NT2/D1 (cell line): ENCODE results near the gene PODXL.

Experiments
- DNase-seq: peaks from one replicate; pipeline ENCODE4 v3.0.0-alpha.2; 2011; ENCODE audit warnings: low read depth, low spot score
- H3K27me3 ChIP-seq: 2 replicates; pipeline ENCODE4 v1.6.0; 2011; ENCODE audit warnings: mild to moderate bottlenecking; ENCODE audit not compliant: insufficient read length, insufficient read depth
- H3K36me3 ChIP-seq: 2 replicates; pipeline ENCODE4 v1.6.1; 2011; ENCODE audit warnings: mild to moderate bottlenecking, low read length, mixed read lengths; ENCODE audit not compliant: insufficient read depth, insufficient read length
- H3K4me1 ChIP-seq: 2 replicates; pipeline ENCODE4 v1.5.1; 2011; ENCODE audit not compliant: insufficient read depth, insufficient read length
- H3K4me3 ChIP-seq: 2 replicates; pipeline ENCODE4 v1.5.1; 2011; ENCODE audit warnings: low read depth; ENCODE audit not compliant: insufficient read length
- H3K9ac ChIP-seq: 2 replicates; pipeline ENCODE4 v1.6.0; 2011; ENCODE audit warnings: low read depth; ENCODE audit not compliant: insufficient read length
- H3K9me3 ChIP-seq: 2 replicates; pipeline ENCODE4 v1.5.1; 2011; ENCODE audit warnings: mild to moderate bottlenecking, low read length; ENCODE audit not compliant: insufficient read depth
- SUZ12 ChIP-seq: IDR thresholded peaks from 2 replicates; pipeline ENCODE4 v1.6.1; 2011; ENCODE audit not compliant: insufficient read length, insufficient read depth; ENCODE audit errors: extremely low read depth
- YY1 ChIP-seq: IDR thresholded peaks from 2 replicates; pipeline ENCODE4 v1.6.1; 2011; ENCODE audit not compliant: insufficient read length, insufficient read depth
- ZNF274 ChIP-seq: IDR thresholded peaks from 2 replicates; pipeline ENCODE4 v1.6.1; 2011; ENCODE audit warnings: mild to moderate bottlenecking, low read depth, low read length

PODXL gene

GRCh38 chr7:131487217-131487616 is 69.2 kb downstream of the PODXL start:
- no peak for DNase-seq
- no peak overlapping the region for H3K4me3 ChIP-seq
- no peaks in the 10 kb centered on the region for H3K27me3 ChIP-seq
- H3K9me3 ChIP-seq, result no peaks in the 10 kb centered on the region
- H3K36me3 ChIP-seq, result peaks cover 8% of the 10 kb centered on the region
- no peaks in the 10 kb centered on the region for H3K4me1 ChIP-seq
- H3K9ac ChIP-seq, result no peak overlapping the region
- no peak for TF ChIP-seq YY1
- TF ChIP-seq ZNF274, result no peak
- TF ChIP-seq SUZ12, result no peak

GRCh38 chr7:131486346-131486745 is 70.1 kb downstream of the PODXL start:
- Histone ChIP-seq H3K9me3 (no peaks in the 10 kb centered on the region), H3K4me3 (no peak overlapping the region), H3K9ac (no peak overlapping the region), H3K4me1 (no peaks in the 10 kb centered on the region), H3K36me3 (peaks cover 8% of the 10 kb centered on the region), H3K27me3 (no peaks in the 10 kb centered on the region)
- no peak for DNase-seq
- no peak for TF ChIP-seq ZNF274
- no peak for TF ChIP-seq SUZ12

- H3K4me3 ChIP-seq, result no peak overlapping the region
- H3K36me3 ChIP-seq, result peaks cover 5% of the 10 kb centered on the region
- H3K27me3 ChIP-seq, result no peaks in the 10 kb centered on the region
- H3K9ac ChIP-seq, result no peak overlapping the region
- no peak for DNase-seq
- no peak for TF ChIP-seq SUZ12
- no peak for TF ChIP-seq ZNF274
- no peak for TF ChIP-seq YY1
- H3K4me1 ChIP-seq, result no peaks in the 10 kb centered on the region
- H3K9me3 ChIP-seq, result no peaks in the 10 kb centered on the region
Measured at GRCh38 chr7:131483586-131483985, 72.8 kb downstream of the PODXL start.

- Histone ChIP-seq H3K36me3 (peaks cover 5% of the 10 kb centered on the region), H3K4me3 (no peak overlapping the region), H3K9me3 (no peaks in the 10 kb centered on the region), H3K4me1 (no peaks in the 10 kb centered on the region), H3K9ac (no peak overlapping the region), H3K27me3 (no peaks in the 10 kb centered on the region)
- TF ChIP-seq ZNF274 (no peak), SUZ12 (no peak)
- no peak for DNase-seq
Measured at GRCh38 chr7:131482800-131483199, 73.6 kb downstream of the PODXL start.

- H3K9ac ChIP-seq, result no peak overlapping the region
- H3K4me1 ChIP-seq, result no peaks in the 10 kb centered on the region
- no peak overlapping the region for H3K4me3 ChIP-seq
- no peak for DNase-seq
- H3K36me3 ChIP-seq, result peaks cover 5% of the 10 kb centered on the region
- H3K9me3 ChIP-seq, result no peaks in the 10 kb centered on the region
- TF ChIP-seq YY1, result no peak
- no peak for TF ChIP-seq SUZ12
- no peak for TF ChIP-seq ZNF274
- no peaks in the 10 kb centered on the region for H3K27me3 ChIP-seq
Measured at GRCh38 chr7:131480384-131481315, 75.8 kb downstream of the PODXL start.

- no peak overlapping the region for H3K9ac ChIP-seq
- no peak for DNase-seq
- no peaks in the 10 kb centered on the region for H3K4me1 ChIP-seq
- no peak overlapping the region for H3K4me3 ChIP-seq
- no peaks in the 10 kb centered on the region for H3K9me3 ChIP-seq
- peaks cover 12% of the 10 kb centered on the region for H3K36me3 ChIP-seq
- H3K27me3 ChIP-seq, result no peaks in the 10 kb centered on the region
- TF ChIP-seq ZNF274 (no peak), YY1 (no peak), SUZ12 (no peak)
Measured at GRCh38 chr7:131476740-131477139, 79.7 kb downstream of the PODXL start.

- H3K4me3 ChIP-seq, result no peak overlapping the region
- no peaks in the 10 kb centered on the region for H3K9me3 ChIP-seq
- peaks cover 48% of the 10 kb centered on the region for H3K36me3 ChIP-seq
- TF ChIP-seq ZNF274 (no peak), SUZ12 (no peak), YY1 (no peak)
- H3K9ac ChIP-seq, result no peak overlapping the region
- H3K27me3 ChIP-seq, result no peaks in the 10 kb centered on the region
- DNase-seq, result no peak
- H3K4me1 ChIP-seq, result no peaks in the 10 kb centered on the region
Measured at GRCh38 chr7:131471250-131472004, 85.0 kb downstream of the PODXL start.
